Skin epidermis (tissue), 12 donors: ENCODE data around the gene HERC2.
"Not testable (repeated sequence)": the region's sequence is repeated elsewhere in the genome, so short reads cannot be mapped to it uniquely, and the experiment has no call there.

Experiments used
- H3K27ac ChIP-seq, 21 experiments: fragments of 200-600 bp; sonication (generic) in 11 of 21; one replicate each; pipeline ENCODE4 v1.5.0; 2020; ENCODE audit warnings: mild to moderate bottlenecking in 3 of 21, inconsistent platforms in 2 of 21, moderate library complexity in 2 of 21
- H3K4me3 ChIP-seq, 7 experiments: fragments of 200-600 bp; sonication (generic) in 2 of 7; one replicate each; pipeline ENCODE4 v1.5.0; 2020; ENCODE audit warnings: inconsistent platforms in 2 of 7, mild to moderate bottlenecking in 2 of 7, moderate library complexity in 1 of 7

The HERC2 gene

DNA sequence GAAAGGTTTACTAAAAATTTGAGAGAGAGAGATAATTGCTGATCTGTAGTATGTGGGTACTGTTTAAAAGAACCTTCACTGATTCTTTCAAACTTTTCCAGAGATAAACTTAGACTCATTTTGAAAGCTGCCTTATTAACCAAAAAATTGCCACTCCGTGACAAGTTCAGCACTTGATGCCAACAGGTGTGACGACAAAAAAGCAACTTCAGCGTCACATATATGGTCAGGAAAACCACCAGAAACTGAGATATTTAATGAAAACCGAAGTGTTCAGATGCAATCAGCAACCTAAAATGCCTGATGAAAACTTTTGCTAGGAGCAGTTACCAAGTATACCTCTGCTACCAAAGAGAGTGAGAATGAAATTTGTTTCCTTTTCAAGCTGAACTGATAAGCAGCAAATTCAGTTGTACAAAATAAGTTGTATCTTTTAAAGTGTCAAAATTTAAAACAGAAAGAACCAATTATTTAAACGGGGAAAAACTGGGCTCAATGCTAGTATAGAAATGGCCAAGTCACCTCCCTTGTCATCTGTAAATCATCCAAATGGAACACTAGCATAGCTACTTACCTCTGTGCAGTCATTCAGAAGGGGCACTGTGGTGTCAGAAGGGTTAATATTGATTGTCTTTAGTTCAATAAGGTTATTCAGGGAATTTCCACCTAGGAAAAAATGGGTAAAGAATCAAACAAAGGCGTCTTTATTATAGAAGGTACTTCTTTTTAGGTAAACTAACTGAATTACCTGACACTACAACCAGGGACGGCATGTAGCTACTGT, 131.4 kb downstream of the HERC2 start:
- Histone ChIP-seq H3K27ac (no peak overlapping the region), H3K4me3 (no peak overlapping the region)

DNA sequence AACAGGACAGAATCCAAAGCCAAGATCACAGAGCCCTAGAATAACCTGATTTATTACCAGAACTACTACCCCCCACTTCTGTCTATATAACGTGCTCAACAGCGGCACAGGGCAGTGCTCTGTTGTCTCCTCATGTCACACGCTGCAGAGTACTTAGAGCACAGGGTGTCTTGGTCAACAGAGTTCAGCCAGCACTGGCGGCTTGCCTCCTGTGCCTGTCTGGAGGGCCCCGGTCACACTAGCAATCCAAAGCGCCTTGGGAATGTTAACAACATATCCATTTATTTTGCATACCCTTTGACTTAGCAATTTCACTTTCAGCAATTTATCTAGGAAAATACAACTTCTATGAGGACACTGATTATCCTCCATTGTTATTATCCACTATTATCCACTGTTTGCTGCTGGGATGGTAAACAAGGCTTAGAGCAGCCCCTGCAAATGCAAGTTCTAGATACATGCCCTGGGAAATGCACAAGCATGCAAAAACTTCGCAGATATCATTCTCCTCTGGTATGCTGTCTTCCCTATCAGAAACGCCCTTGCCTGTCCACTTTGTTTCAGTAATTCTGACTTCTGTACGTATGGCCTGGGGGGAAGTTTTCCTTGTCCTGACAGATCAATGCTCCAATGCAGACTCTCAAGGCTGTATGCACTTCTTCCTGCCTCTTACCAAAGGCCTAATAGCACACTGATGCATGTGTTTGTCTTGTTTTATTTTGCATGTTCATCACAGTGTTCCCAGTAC, 136.7 kb downstream of the HERC2 start:
- Histone ChIP-seq H3K4me3 (no peak overlapping the region), H3K27ac (no peak overlapping the region)

GRCh38 chr15:28184166-28184565, 137.8 kb downstream of the HERC2 start:
- Histone ChIP-seq H3K4me3 (no peak overlapping the region), H3K27ac (no peak overlapping the region)

GRCh38 chr15:28182731-28183130, 139.2 kb downstream of the HERC2 start:
- Histone ChIP-seq H3K27ac (no peak overlapping the region), H3K4me3 (no peak overlapping the region)

DNA sequence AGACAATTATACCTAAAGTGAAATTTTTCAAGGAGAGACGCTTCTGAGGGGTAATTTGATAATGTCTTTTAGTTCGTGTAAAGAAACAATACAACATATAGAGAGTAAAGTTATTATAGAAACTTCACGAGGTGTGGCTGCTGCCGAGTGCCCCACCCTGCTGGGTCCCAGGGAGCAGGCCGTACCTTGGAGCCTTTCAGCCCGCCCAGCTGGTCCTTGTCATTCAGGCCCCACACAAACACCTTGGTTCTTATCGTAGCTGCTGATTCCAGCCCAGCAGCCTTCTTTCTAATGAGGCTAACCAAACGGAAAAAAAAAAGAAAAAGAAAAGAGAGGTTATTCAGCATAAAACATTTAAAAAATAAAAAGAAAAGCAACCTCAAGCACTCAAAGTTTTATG, 139.8 kb downstream of the HERC2 start:
- Histone ChIP-seq H3K4me3 (no peak overlapping the region), H3K27ac (no peak overlapping the region)

DNA sequence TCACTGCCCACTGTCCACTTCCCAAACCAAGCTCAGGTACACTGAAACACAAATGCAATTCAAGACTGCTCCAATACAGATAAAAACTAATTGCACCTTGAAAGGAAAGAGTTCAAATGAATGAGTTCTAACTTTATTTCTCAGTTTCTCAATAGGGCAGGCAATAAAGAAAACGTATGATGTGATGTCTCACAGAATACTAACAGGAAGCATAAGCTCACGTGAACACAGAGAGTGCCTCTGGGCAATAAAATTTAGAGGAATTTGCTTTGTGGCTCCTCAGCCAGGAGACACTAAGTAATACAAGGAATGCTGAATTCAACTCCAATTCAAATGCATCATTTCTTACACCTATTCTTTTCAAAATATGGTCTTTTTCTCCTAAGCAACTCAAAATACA, 140.6 kb downstream of the HERC2 start:
- Histone ChIP-seq H3K4me3 (no peak overlapping the region), H3K27ac (no peak overlapping the region)

- H3K27ac ChIP-seq: no peak overlapping the region
- H3K4me3 ChIP-seq: no peak overlapping the region
These were observed 142.7 kb downstream of the HERC2 start for GRCh38 chr15:28179270-28179669.

DNA sequence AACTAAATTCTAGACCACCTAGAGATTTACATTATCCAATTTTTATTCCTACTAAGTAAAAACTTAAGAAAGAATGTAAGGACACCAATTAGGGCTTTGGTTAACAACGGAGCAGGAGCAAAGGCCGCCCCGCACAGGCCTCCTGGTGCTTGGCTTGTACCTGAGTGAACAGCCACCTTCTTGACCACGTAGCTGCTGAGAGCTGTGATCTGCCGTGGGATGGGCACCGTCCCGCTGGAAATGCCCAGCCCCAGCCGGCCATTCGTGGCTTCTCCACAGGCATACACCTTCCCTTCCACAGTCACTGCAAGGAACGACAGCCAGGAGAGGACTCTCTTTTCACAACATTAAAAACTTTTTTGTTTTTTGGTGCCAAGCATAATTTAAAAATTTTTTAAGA, 143.3 kb downstream of the HERC2 start:
- H3K4me3 ChIP-seq: no peak overlapping the region

GRCh38 chr15:28178290-28178689, 143.7 kb downstream of the HERC2 start:
- no peak overlapping the region for H3K27ac ChIP-seq

More for the DNA sequence above, 143.3 kb downstream of the HERC2 start:
- no peak overlapping the region for H3K27ac ChIP-seq

GRCh38 chr15:28169366-28169765, 152.6 kb downstream of the HERC2 start:
- no peak overlapping the region for H3K27ac ChIP-seq
- no peak overlapping the region for H3K4me3 ChIP-seq

More at GRCh38 chr15:28178290-28178689, 143.7 kb downstream of the HERC2 start:
- H3K4me3 ChIP-seq: no peak overlapping the region

DNA sequence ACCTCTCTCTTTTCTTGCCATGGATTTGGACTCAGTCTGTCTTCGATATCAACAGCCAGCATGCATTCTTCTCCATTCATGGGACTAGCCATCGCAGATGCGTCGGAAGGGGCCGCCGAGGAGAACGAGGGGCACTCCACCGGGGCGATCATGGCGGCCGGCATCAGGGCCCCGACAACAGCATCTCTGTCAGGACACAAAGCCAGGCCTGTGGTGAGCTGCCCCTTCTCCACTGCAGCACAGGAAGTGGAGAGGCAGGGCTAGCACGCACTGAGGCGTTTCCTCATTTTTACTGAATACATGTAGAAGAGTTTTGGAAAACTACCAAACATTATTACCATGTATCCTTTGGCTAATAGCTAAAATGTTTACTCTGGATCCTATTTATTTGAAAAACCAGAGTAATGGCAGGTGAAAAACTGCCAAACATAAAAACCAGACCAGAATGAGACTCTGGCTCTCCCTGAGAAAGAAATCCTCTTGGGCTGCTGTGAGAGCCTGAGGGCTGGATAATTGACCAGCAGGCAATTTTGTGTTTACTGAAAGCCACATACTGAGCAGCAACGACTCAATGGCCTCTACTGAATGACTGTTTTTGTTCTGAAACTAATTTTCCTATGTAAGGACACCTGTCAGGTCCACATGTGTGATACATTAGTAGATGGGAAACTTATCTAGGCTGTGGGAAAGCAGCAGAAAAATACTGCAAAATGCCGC, 153.4 kb downstream of the HERC2 start:
- H3K4me3 ChIP-seq, H3K27ac ChIP-seq: not testable (repeated sequence)

- Histone ChIP-seq H3K27ac (no peak overlapping the region), H3K4me3 (no peak overlapping the region)
These were observed 154.9 kb downstream of the HERC2 start for GRCh38 chr15:28167042-28167441.

DNA sequence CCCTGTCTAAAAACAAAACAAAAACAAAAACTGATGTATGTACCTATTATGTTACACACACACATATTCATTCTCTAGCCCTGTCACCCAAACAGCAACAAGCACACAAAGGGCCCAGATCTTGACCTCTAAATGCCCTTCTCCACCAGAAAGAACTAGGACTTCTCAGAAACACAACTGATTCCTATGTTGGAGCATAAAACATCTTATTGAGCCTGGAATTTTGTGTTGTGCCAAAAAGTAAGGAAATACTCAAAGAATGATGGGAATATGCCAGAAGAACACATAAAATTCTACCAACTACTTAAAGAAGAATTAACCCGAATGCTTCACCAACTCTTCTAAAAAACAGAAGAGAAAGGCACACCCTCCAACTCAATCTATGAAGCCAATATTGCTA, 156.2 kb downstream of the HERC2 start:
- Histone ChIP-seq H3K27ac (no peak overlapping the region), H3K4me3 (no peak overlapping the region)

DNA sequence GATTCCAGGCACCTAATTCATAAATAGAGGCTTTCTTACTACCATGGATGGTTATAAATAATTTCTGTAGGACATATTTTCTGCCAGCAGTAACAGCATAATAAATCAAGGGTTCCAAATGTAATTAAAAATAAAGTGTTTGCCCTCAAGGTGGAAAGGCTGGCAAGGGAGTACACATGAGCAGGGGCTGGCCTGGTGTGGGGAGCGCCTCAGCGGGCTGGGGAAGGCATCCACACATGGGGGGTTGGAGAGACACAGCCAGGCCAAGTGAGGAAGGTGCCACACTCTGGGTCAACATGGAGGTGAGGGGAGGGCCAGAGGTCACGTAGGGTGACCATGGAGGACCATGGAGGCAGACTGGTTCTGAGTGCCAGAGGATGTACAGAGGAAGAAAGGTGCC, 157.1 kb downstream of the HERC2 start:
- Histone ChIP-seq H3K27ac (no peak overlapping the region), H3K4me3 (no peak overlapping the region)

GRCh38 chr15:28154283-28154682, 167.7 kb downstream of the HERC2 start:
- no peak overlapping the region for H3K27ac ChIP-seq
- no peak overlapping the region for H3K4me3 ChIP-seq

DNA sequence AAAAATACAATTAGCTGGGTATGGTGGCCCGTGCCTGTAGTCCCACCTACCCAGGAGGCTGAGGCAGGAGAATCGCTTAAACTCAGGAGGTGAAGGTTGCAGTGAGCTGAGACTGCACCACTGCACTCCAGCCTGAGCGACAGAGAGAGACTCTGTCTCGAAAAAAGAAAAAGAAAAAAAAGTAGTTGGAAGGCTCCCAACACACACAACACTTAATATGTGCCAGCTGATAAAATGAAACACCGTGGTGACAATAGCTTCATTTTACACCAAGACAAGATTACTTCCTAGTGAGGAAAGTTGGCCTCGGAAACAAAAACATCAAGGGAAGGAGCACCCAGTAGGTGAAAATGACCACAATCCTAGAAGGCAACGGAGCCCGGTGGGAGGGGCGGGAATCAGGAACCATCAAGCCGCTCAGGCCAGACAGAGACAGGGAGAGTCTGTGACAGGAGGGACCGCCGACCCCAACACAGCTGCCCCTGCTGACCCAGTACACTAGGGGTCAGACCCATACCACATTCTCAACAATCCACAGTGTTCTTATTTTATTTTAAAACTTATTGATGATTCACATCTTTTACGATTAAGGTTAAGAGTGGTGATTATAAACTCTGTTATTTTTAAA, 168.4 kb downstream of the HERC2 start:
- Histone ChIP-seq H3K4me3 (no peak overlapping the region), H3K27ac (no peak overlapping the region)

GRCh38 chr15:28152538-28152923, 169.4 kb downstream of the HERC2 start:
- H3K4me3 ChIP-seq, H3K27ac ChIP-seq: not testable (repeated sequence)

- not testable (repeated sequence) for H3K4me3 ChIP-seq, H3K27ac ChIP-seq
These were observed 170.0 kb downstream of the HERC2 start for GRCh38 chr15:28151864-28152537.

GRCh38 chr15:28147801-28148200, 174.2 kb downstream of the HERC2 start:
- Histone ChIP-seq H3K27ac (no peak overlapping the region), H3K4me3 (no peak overlapping the region)

DNA sequence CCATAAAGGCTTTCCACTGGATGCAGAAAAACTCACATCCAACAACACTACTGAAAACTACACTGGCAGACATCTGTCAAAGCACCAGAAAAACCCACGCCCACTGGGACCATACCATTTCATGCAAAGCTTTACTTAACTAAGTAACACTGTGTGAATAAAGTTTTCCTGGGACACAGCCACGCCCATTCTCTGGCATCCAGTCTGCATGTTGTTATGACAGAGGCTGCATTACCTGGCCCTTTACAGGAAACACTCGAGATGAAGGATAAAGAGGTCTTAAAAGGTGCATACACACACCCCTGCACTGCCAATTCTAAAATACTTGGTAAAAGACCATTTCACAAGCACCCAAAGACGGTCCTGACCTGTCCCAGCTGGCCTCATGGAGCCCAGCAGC, 176.6 kb downstream of the HERC2 start:
- H3K4me3 ChIP-seq: not testable (repeated sequence)

More for the DNA sequence above, 176.6 kb downstream of the HERC2 start:
- H3K27ac ChIP-seq: not testable (repeated sequence)
